ENCODE measurements around the gene KCNJ11.

KCNJ11 gene

GRCh38 chr11:17392872-17393271 lies 4.4 kb upstream of the KCNJ11 start:
- no peak overlapping the region for H3K4me3 ChIP-seq (ENCODE audit: low read depth, low read length)

- no peak overlapping the region for H3K4me3 ChIP-seq (ENCODE audit: low read depth, low read length)
These were observed 3.3 kb upstream of the KCNJ11 start for GRCh38 chr11:17391493-17392355.

GRCh38 chr11:17389957-17390649 lies 1.6 kb upstream of the KCNJ11 start:
- H3K4me3 ChIP-seq (ENCODE audit: low read depth, low read length) = no peak overlapping the region

- H3K4me3 ChIP-seq (ENCODE audit: low read depth, low read length) = peak overlapping the region; percentile 54
These were observed 925 bp upstream of the KCNJ11 start for GRCh38 chr11:17389211-17389956.

GRCh38 chr11:17387811-17388210 lies 648 bp downstream of the KCNJ11 start:
- no peak overlapping the region for H3K4me3 ChIP-seq (ENCODE audit: low read depth, low read length)

GRCh38 chr11:17387254-17387653 lies 1.2 kb downstream of the KCNJ11 start:
- no peak overlapping the region for H3K4me3 ChIP-seq (ENCODE audit: low read depth, low read length)

GRCh38 chr11:17386331-17387084 lies 2.0 kb downstream of the KCNJ11 start:
- no peak overlapping the region for H3K4me3 ChIP-seq (ENCODE audit: low read depth, low read length)

GRCh38 chr11:17385926-17386325 lies 2.5 kb downstream of the KCNJ11 start:
- H3K4me3 ChIP-seq (ENCODE audit: low read depth, low read length) = no peak overlapping the region

- no peak overlapping the region for H3K4me3 ChIP-seq (ENCODE audit: low read depth, low read length)
These were observed 3.0 kb downstream of the KCNJ11 start for GRCh38 chr11:17385492-17385891.

GRCh38 chr11:17384002-17384511 lies 4.4 kb downstream of the KCNJ11 start:
- H3K4me3 ChIP-seq (ENCODE audit: low read depth, low read length) = no peak overlapping the region

- H3K4me3 ChIP-seq (ENCODE audit: low read depth, low read length) = no peak overlapping the region
These were observed 5.0 kb downstream of the KCNJ11 start for GRCh38 chr11:17383461-17383860.

GRCh38 chr11:17382046-17382728 lies 6.3 kb downstream of the KCNJ11 start:
- H3K4me3 ChIP-seq (ENCODE audit: low read depth, low read length) = no peak overlapping the region

- no peak overlapping the region for H3K4me3 ChIP-seq (ENCODE audit: low read depth, low read length)
These were observed 7.3 kb downstream of the KCNJ11 start for GRCh38 chr11:17381156-17381555.

GRCh38 chr11:17379383-17380180 lies 8.9 kb downstream of the KCNJ11 start:
- H3K4me3 ChIP-seq (ENCODE audit: low read depth, low read length) = no peak overlapping the region

GRCh38 chr11:17378655-17379054 lies 9.8 kb downstream of the KCNJ11 start:
- no peak overlapping the region for H3K4me3 ChIP-seq (ENCODE audit: low read depth, low read length)

GRCh38 chr11:17376493-17376892 lies 12.0 kb downstream of the KCNJ11 start:
- no peak overlapping the region for H3K4me3 ChIP-seq (ENCODE audit: low read depth, low read length)

- no peak overlapping the region for H3K4me3 ChIP-seq (ENCODE audit: low read depth, low read length)
These were observed 12.9 kb downstream of the KCNJ11 start for GRCh38 chr11:17375547-17375946.

GRCh38 chr11:17371614-17372013 lies 16.8 kb downstream of the KCNJ11 start:
- H3K4me3 ChIP-seq (ENCODE audit: low read depth, low read length) = no peak overlapping the region

GRCh38 chr11:17369684-17370243 lies 18.7 kb downstream of the KCNJ11 start:
- no peak overlapping the region for H3K4me3 ChIP-seq (ENCODE audit: low read depth, low read length)

Measured in iPS-11a (cell line).